A549 treated with DMSO at 1 μM for 4 hours (cell line): ENCODE measurements around the gene CUL7. TPM values are rescaled to one million over a fixed set of nuclear protein-coding genes. Genes with fewer than 3 reads are reported as not detected.

Experiments
- total RNA-seq: library from RNA; stranded (reverse); fragments of 200-300 nt; extraction: Qiagen RNA extraction; gene quantifications from 5 replicates; pipeline ENCODE4 v1.2.3, GENCODE V29; 2022; ENCODE audit warnings: low read depth

The CUL7 gene
- total RNA-seq, result 7.3 to 8.5 TPM (median 7.6 TPM) in 5 replicates

GRCh38 chr6:43053545-43054205, at the start of gene CUL7:
CUL7 (minus strand) TSS chr6:43053851; CDS start chr6:43052788, 1,063 bp downstream.

DNA sequence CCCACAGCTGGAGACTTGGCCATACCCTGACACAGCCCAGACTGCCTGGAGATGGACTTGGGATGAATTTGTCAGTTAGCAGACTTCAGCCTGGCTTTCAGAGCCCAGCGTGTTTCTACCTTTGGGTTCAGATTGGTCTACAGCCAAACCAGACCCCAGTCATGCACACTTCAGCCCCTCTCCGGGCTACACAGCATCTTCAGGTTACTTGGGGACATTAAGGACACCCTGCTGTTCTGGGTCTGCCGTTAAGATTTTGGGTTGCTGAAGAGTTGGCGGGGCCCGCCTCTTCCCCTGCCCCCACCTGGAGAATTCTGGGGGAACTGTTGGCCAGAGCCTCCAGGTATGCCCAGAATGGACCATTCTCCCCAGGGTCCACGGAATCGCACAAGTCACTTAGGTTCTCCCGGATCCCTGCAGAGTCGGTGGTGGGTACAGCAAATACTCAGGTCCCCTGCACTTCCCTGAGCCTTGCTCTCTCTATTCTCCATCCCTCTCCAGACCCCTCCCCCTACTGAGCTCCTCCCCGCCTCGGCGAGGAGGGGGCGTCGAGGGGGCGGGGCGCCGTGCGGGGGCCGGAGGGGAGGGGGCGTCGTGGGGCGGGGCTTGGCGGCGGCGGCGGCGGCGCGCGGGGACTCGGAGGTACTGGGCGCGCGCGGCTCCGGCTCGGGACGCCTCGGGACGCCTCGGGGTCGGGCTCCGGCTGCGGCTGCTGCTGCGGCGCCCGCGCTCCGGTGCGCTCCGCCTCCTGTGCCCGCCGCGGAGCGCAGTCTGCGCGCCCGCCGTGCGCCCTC, 22.2 kb upstream of the CUL7 start, which contains the start of gene PTK7:
PTK7 (plus strand) TSS at position 645 of the 794 bp plus-strand sequence. CDS start 175 bp downstream, outside the sequence.

GRCh38 chr6:43059168-43060033, 5.8 kb upstream of the CUL7 start, which contains the start of the genes KLC4 and MRPL2:
KLC4 (plus strand) TSS chr6:43059631; CDS start chr6:43061336, 1,705 bp downstream.
MRPL2 (minus strand) TSS chr6:43059434; CDS start chr6:43059381, 53 bp downstream.

GRCh38 chr6:43021270-43022047, 32.2 kb downstream of the CUL7 start, which contains the start of gene RRP36:
RRP36 (plus strand) TSS chr6:43021623; CDS start chr6:43021655, 32 bp downstream.

GRCh38 chr6:43013843-43014433, 39.7 kb downstream of the CUL7 start, which contains the start of the genes KLHDC3 and MEA1:
KLHDC3 (plus strand) TSS chr6:43014249; CDS start chr6:43017193, 2,944 bp downstream.
MEA1 (minus strand) TSS chr6:43013946; CDS start chr6:43013813, 133 bp downstream.

Other genes starting within 250 kb of the CUL7 start
- 73.7 to 96.5 TPM (median 78.0 TPM) in 5 replicates for gene RPL7L1, start 174.2 kb downstream of the CUL7 start, total RNA-seq
- not detected in 5 replicates for gene PTCRA, start 137.8 kb downstream of the CUL7 start, total RNA-seq
- gene CNPY3, start 124.4 kb downstream of the CUL7 start, total RNA-seq, result 38.7 to 45.4 TPM (median 43.4 TPM) in 5 replicates
- gene GNMT, start 93.1 kb downstream of the CUL7 start, total RNA-seq, result 0.09 to 0.19 TPM (median 0.14 TPM) in 4 of 5 replicates, not detected in the other
- 5.5 to 10.5 TPM (median 9.6 TPM) in 5 replicates for gene PEX6, start 74.7 kb downstream of the CUL7 start, total RNA-seq
- gene PPP2R5D, start 69.3 kb downstream of the CUL7 start, total RNA-seq, result 25.2 to 30.8 TPM (median 27.0 TPM) in 5 replicates
- 84.5 to 98.0 TPM (median 96.9 TPM) in 5 replicates for gene MEA1, start 39.9 kb downstream of the CUL7 start, total RNA-seq
- 27.9 to 32.8 TPM (median 29.8 TPM) in 5 replicates for gene KLHDC3, start 39.6 kb downstream of the CUL7 start, total RNA-seq
- 69.0 to 76.3 TPM (median 74.7 TPM) in 5 replicates for gene RRP36, start 32.2 kb downstream of the CUL7 start, total RNA-seq
- gene MRPL2, start 5.6 kb upstream of the CUL7 start, total RNA-seq, result 50.9 to 60.3 TPM (median 57.7 TPM) in 5 replicates
- gene KLC4, start 5.8 kb upstream of the CUL7 start, total RNA-seq, result 7.1 to 8.7 TPM (median 7.6 TPM) in 5 replicates
- gene PTK7, start 22.5 kb upstream of the CUL7 start, total RNA-seq, result 4.3 to 5.8 TPM (median 4.9 TPM) in 5 replicates
- gene SRF, start 117.4 kb upstream of the CUL7 start, total RNA-seq, result 15.0 to 18.1 TPM (median 17.4 TPM) in 5 replicates
- gene CUL9, start 128.3 kb upstream of the CUL7 start, total RNA-seq, result 5.4 to 10.4 TPM (median 9.7 TPM) in 5 replicates
- 74.5 to 96.8 TPM (median 85.9 TPM) in 5 replicates for gene DNPH1, start 175.6 kb upstream of the CUL7 start, total RNA-seq
- gene TTBK1, start 189.6 kb upstream of the CUL7 start, total RNA-seq, result 0.03 to 0.09 TPM (median 0.06 TPM) in 4 of 5 replicates, not detected in the other
- gene SLC22A7, start 244.4 kb upstream of the CUL7 start, total RNA-seq, result not detected in 5 replicates